HEK293 (cell line): ENCODE measurements around the gene ISYNA1.

Source experiments
- CTCF ChIA-PET: fragments of 350-600 bp; formaldehyde crosslinking; extraction: SDS; loops from one replicate; lab custom pipeline; 2021; ENCODE audit warnings: antibody characterized with exemption; lab: Yijun Ruan, JAX
- POLR2A ChIA-PET: fragments of 300-600 bp; formaldehyde crosslinking; extraction: SDS; loops from one replicate; lab custom pipeline; 2020; ENCODE audit warnings: antibody characterized with exemption, inconsistent platforms; lab: Yijun Ruan, JAX
- H3K27ac ChIP-seq: fragments of 200-500 bp; sonication (Bioruptor generic); 2 replicates; pipeline ENCODE4 v1.5.1; 2014; ENCODE audit warnings: low read depth, low read length, control low read depth, inconsistent platforms; ENCODE audit errors: extremely low read depth
- H3K36me3 ChIP-seq, 2 experiments: fragments of 200-500 bp in 1 of 2; sonication (Bioruptor generic) in 1 of 2; 1 replicate in 1 of 2; 2 replicates in 1 of 2; pipeline ENCODE4 v1.5.1; 2014 to 2017; ENCODE audit warnings: inconsistent platforms in 2 of 2, low read length in 2 of 2; ENCODE audit not compliant: control insufficient read depth in 2 of 2, insufficient read depth in 1 of 2
- H3K4me1 ChIP-seq: fragments of 200-500 bp; sonication (Bioruptor generic); 2 replicates; pipeline ENCODE4 v1.5.1; 2014; ENCODE audit warnings: mild to moderate bottlenecking, low read length, inconsistent platforms; ENCODE audit not compliant: control insufficient read depth, insufficient read depth
- H3K4me3 ChIP-seq: 2 replicates; pipeline ENCODE4 v1.5.1; 2011; ENCODE audit warnings: low read depth, mild to moderate bottlenecking, control low read depth, low read length, moderate library complexity
- H3K9me3 ChIP-seq: fragments of 200-500 bp; sonication (Bioruptor generic); 2 replicates; pipeline ENCODE4 v1.5.1; 2014; ENCODE audit warnings: low read depth, low read length, inconsistent platforms; ENCODE audit not compliant: control insufficient read depth, insufficient read depth
- BCL11A ChIP-seq: fragments of 450-650 bp; formaldehyde crosslinking; IDR thresholded peaks from 2 replicates; pipeline ENCODE4 v1.5.1; 2016; ENCODE audit warnings: low read depth, missing biosample characterization, missing genetic modification characterization
- GLIS1 ChIP-seq: fragments of 450-650 bp; formaldehyde crosslinking; IDR thresholded peaks from 2 replicates; pipeline ENCODE4 v1.5.1; 2016; ENCODE audit warnings: missing biosample characterization, missing genetic modification characterization
- OVOL3 ChIP-seq: fragments of 450-650 bp; formaldehyde crosslinking; IDR thresholded peaks from 2 replicates; pipeline ENCODE4 v1.5.1; 2016; ENCODE audit warnings: missing biosample characterization, missing genetic modification characterization
- ZBTB17 ChIP-seq: fragments of 450-650 bp; formaldehyde crosslinking; IDR thresholded peaks from 2 replicates; pipeline ENCODE4 v1.5.1; 2016; ENCODE audit warnings: missing biosample characterization, missing genetic modification characterization
- ZBTB20 ChIP-seq: fragments of 450-650 bp; formaldehyde crosslinking; IDR thresholded peaks from 2 replicates; pipeline ENCODE4 v1.5.1; 2016; ENCODE audit warnings: missing biosample characterization, missing genetic modification characterization
- ZFP3 ChIP-seq: fragments of 450-650 bp; formaldehyde crosslinking; IDR thresholded peaks from 2 replicates; pipeline ENCODE4 v1.5.1; 2016; ENCODE audit warnings: low read depth, missing biosample characterization, missing genetic modification characterization
- ZNF132 ChIP-seq: fragments of 450-650 bp; formaldehyde crosslinking; IDR thresholded peaks from 2 replicates; pipeline ENCODE4 v1.5.1; 2017; ENCODE audit warnings: missing biosample characterization, missing genetic modification characterization, borderline replicate concordance
- ZNF138 ChIP-seq: fragments of 450-650 bp; formaldehyde crosslinking; IDR thresholded peaks from 2 replicates; pipeline ENCODE4 v1.5.1; 2016; ENCODE audit warnings: missing biosample characterization, missing genetic modification characterization, borderline replicate concordance
- ZNF169 ChIP-seq: fragments of 450-650 bp; formaldehyde crosslinking; IDR thresholded peaks from 2 replicates; pipeline ENCODE4 v1.5.1; 2016; ENCODE audit warnings: missing biosample characterization, missing genetic modification characterization
- ZNF19 ChIP-seq: fragments of 450-650 bp; formaldehyde crosslinking; IDR thresholded peaks from 2 replicates; pipeline ENCODE4; 2016; ENCODE audit warnings: missing biosample characterization, missing genetic modification characterization, low read depth
- ZNF24 ChIP-seq: fragments of 450-650 bp; formaldehyde crosslinking; IDR thresholded peaks from 2 replicates; pipeline ENCODE4 v1.5.1; 2016; ENCODE audit warnings: missing biosample characterization, missing genetic modification characterization
- ZNF248 ChIP-seq: fragments of 450-650 bp; formaldehyde crosslinking; IDR thresholded peaks from 2 replicates; pipeline ENCODE4 v1.5.1; 2017; ENCODE audit warnings: missing biosample characterization, missing genetic modification characterization
- ZNF394 ChIP-seq: fragments of 450-650 bp; formaldehyde crosslinking; IDR thresholded peaks from 2 replicates; pipeline ENCODE4 v1.5.1; 2016; ENCODE audit warnings: missing biosample characterization, missing genetic modification characterization, mild to moderate bottlenecking, moderate library complexity, borderline replicate concordance
- ZNF501 ChIP-seq: fragments of 450-650 bp; formaldehyde crosslinking; IDR thresholded peaks from 2 replicates; pipeline ENCODE4 v1.5.1; 2016; ENCODE audit warnings: missing biosample characterization, missing genetic modification characterization
- ZNF514 ChIP-seq: fragments of 450-650 bp; formaldehyde crosslinking; IDR thresholded peaks from 2 replicates; pipeline ENCODE4 v1.5.1; 2016; ENCODE audit warnings: missing biosample characterization, missing genetic modification characterization
- ZNF549 ChIP-seq: fragments of 450-650 bp; IDR thresholded peaks from 2 replicates; pipeline ENCODE4 v1.5.1; 2018; ENCODE audit warnings: missing biosample characterization, missing genetic modification characterization, mild to moderate bottlenecking, inconsistent platforms, moderate library complexity
- ZNF585B ChIP-seq: fragments of 450-650 bp; formaldehyde crosslinking; IDR thresholded peaks from 2 replicates; pipeline ENCODE4 v1.5.1; 2016; ENCODE audit warnings: missing biosample characterization, missing genetic modification characterization
- ZNF623 ChIP-seq: fragments of 450-650 bp; formaldehyde crosslinking; IDR thresholded peaks from 2 replicates; pipeline ENCODE4 v1.5.1; 2016; ENCODE audit warnings: missing biosample characterization, missing genetic modification characterization
- ZNF645 ChIP-seq: fragments of 450-650 bp; formaldehyde crosslinking; IDR thresholded peaks from 2 replicates; pipeline ENCODE4; 2016; ENCODE audit warnings: missing biosample characterization, missing genetic modification characterization
- ZNF707 ChIP-seq: fragments of 450-650 bp; formaldehyde crosslinking; IDR thresholded peaks from 2 replicates; pipeline ENCODE4 v1.5.1; 2016; ENCODE audit warnings: missing biosample characterization, missing genetic modification characterization
- ZNF747 ChIP-seq: fragments of 450-650 bp; formaldehyde crosslinking; IDR thresholded peaks from 2 replicates; pipeline ENCODE4 v1.5.1; 2016; ENCODE audit warnings: missing biosample characterization, missing genetic modification characterization
- ZNF768 ChIP-seq: fragments of 450-650 bp; formaldehyde crosslinking; IDR thresholded peaks from 2 replicates; pipeline ENCODE4 v1.5.1; 2018; ENCODE audit warnings: missing biosample characterization, mild to moderate bottlenecking, missing genetic modification characterization
- TF ChIP-seq, protein P1 (sequence below): fragments of 450-650 bp; formaldehyde crosslinking; IDR thresholded peaks from 2 replicates; pipeline ENCODE4 v1.5.1; 2016; ENCODE audit warnings: missing biosample characterization, missing genetic modification characterization
- TF ChIP-seq, protein P2 (sequence below): fragments of 450-650 bp; formaldehyde crosslinking; IDR thresholded peaks from 2 replicates; pipeline ENCODE4 v1.5.1; 2016; ENCODE audit warnings: missing biosample characterization, missing genetic modification characterization, borderline replicate concordance
- TF ChIP-seq, protein P3 (sequence below): fragments of 450-650 bp; formaldehyde crosslinking; conservative IDR thresholded peaks from 2 replicates; pipeline ENCODE4 v1.5.1; 2016; ENCODE audit warnings: low read depth, missing biosample characterization, missing genetic modification characterization

The ISYNA1 gene

DNA sequence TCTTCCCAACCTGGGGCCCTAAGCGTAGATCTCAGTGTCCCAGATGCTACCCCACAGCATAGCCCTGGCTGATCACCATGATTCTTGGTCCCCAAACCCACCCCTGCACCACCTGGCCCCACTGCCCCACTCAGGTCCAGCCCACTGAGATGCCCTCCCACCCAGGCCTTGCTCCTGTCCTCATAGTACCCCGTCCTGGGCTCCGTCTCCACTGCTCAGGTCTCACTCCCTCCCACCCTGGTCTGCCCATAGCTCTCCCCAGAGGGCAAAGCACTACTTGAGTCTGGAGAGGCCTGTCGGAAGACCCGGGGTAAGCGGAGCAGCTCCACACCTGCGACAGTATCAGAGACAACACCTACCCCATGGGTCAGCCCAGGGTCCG lies 35.8 kb upstream of the ISYNA1 start (continued):
- no peak for TF ChIP-seq ZBTB17 (tag by site-specific recombination)
- TF ChIP-seq, protein P1, sequence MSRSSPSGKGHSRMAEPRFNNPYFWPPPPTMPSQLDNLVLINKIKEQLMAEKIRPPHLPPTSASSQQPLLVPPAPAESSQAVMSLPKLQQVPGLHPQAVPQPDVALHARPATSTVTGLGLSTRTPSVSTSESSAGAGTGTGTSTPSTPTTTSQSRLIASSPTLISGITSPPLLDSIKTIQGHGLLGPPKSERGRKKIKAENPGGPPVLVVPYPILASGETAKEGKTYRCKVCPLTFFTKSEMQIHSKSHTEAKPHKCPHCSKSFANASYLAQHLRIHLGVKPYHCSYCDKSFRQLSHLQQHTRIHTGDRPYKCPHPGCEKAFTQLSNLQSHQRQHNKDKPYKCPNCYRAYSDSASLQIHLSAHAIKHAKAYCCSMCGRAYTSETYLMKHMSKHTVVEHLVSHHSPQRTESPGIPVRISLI = no peak
- no peak for TF ChIP-seq ZNF549
- TF ChIP-seq ZNF585B = no peak
- TF ChIP-seq, protein P2, sequence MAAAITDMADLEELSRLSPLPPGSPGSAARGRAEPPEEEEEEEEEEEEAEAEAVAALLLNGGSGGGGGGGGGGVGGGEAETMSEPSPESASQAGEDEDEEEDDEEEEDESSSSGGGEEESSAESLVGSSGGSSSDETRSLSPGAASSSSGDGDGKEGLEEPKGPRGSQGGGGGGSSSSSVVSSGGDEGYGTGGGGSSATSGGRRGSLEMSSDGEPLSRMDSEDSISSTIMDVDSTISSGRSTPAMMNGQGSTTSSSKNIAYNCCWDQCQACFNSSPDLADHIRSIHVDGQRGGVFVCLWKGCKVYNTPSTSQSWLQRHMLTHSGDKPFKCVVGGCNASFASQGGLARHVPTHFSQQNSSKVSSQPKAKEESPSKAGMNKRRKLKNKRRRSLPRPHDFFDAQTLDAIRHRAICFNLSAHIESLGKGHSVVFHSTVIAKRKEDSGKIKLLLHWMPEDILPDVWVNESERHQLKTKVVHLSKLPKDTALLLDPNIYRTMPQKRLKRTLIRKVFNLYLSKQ (tag by site-specific recombination) = no peak
- TF ChIP-seq ZNF623 (tag by site-specific recombination) = no peak

GRCh38 chr19:18473003-18473705 lies 35.2 kb upstream of the ISYNA1 start:
- H3K27ac ChIP-seq = no peak overlapping the region
- H3K4me1 ChIP-seq = no peaks in the 10 kb centered on the region
- ChIA-PET POLR2A (interaction anchor here (1.0 kb wide), 2 partner anchors 99 to 210 kb away, joined by 3 read pairs; partner anchors contain the start of gene CRTC1), CTCF (interaction anchor here (0.7 to 1.8 kb wide), 4 partner anchors 12 to 374 kb away, joined by 3 to 5 read pairs (median 4); no protein-coding TSS in a partner anchor)
- no peaks in the 10 kb centered on the region for H3K36me3 ChIP-seq
- no peak overlapping the region for H3K4me3 ChIP-seq
- TF ChIP-seq ZNF138 (tag by site-specific recombination) (no peak), ZNF248 (tag by site-specific recombination) (no peak), ZNF394 (tag by site-specific recombination) (no peak), ZNF747 (tag by site-specific recombination) (no peak), ZNF24 (tag by site-specific recombination) (no peak), ZNF707 (tag by site-specific recombination) (no peak), ZFP3 (tag by site-specific recombination) (peak; percentile 67)
- TF ChIP-seq, protein P3, sequence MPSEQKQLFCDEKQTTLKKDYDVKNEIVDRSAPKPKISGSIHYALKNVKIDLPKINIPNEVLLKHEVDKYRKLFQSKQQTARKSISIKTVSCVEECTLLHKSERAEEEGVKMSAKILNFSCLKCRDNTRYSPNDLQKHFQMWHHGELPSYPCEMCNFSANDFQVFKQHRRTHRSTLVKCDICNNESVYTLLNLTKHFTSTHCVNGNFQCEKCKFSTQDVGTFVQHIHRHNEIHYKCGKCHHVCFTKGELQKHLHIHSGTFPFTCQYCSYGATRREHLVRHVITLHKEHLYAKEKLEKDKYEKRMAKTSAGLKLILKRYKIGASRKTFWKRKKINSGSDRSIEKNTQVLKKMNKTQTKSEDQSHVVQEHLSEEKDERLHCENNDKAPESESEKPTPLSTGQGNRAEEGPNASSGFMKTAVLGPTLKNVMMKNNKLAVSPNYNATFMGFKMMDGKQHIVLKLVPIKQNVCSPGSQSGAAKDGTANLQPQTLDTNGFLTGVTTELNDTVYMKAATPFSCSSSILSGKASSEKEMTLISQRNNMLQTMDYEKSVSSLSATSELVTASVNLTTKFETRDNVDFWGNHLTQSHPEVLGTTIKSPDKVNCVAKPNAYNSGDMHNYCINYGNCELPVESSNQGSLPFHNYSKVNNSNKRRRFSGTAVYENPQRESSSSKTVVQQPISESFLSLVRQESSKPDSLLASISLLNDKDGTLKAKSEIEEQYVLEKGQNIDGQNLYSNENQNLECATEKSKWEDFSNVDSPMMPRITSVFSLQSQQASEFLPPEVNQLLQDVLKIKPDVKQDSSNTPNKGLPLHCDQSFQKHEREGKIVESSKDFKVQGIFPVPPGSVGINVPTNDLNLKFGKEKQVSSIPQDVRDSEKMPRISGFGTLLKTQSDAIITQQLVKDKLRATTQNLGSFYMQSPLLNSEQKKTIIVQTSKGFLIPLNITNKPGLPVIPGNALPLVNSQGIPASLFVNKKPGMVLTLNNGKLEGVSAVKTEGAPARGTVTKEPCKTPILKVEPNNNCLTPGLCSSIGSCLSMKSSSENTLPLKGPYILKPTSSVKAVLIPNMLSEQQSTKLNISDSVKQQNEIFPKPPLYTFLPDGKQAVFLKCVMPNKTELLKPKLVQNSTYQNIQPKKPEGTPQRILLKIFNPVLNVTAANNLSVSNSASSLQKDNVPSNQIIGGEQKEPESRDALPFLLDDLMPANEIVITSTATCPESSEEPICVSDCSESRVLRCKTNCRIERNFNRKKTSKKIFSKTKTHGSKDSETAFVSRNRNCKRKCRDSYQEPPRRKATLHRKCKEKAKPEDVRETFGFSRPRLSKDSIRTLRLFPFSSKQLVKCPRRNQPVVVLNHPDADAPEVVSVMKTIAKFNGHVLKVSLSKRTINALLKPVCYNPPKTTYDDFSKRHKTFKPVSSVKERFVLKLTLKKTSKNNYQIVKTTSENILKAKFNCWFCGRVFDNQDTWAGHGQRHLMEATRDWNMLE (tag by site-specific recombination) = no peak
- no peaks in the 10 kb centered on the region for H3K9me3 ChIP-seq

DNA sequence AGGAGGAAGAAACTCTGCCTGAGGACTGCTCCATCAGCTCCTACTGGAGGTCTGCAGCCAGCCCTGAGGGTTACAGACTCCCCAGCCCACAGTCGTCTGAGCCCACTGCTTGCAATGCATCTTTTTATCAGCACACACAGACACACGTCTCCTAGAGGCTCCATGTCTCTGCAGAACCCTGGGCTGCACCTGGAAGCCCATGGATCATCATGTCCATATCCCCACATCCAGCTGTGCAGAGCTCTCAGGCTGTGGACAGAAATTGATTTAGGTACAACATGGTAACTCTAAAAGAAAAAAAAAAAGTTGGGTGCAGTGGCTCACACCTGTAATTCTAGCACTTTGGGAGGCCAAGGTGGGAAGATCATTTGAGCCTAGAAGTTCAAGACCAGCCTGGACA lies 32.9 kb upstream of the ISYNA1 start:
- H3K4me1 ChIP-seq = no peaks in the 10 kb centered on the region
- POLR2A ChIA-PET = interaction anchor here (0.6 kb wide), 2 partner anchors 8 to 68 kb away, joined by 4 to 7 read pairs; no protein-coding TSS in a partner anchor
- CTCF ChIA-PET = interaction anchor here (0.5 to 3.0 kb wide), 18 partner anchors 8 to 516 kb away, joined by 3 to 18 read pairs (median 3); partner anchors contain the start of gene SSBP4
- H3K4me3 ChIP-seq = no peak overlapping the region
- no peaks in the 10 kb centered on the region for H3K36me3 ChIP-seq
- H3K9me3 ChIP-seq = no peaks in the 10 kb centered on the region
- no peak overlapping the region for H3K27ac ChIP-seq
- TF ChIP-seq ZNF768 (tag by site-specific recombination) (no peak), BCL11A (tag by site-specific recombination) (no peak), ZNF501 (tag by site-specific recombination) (no peak), ZNF132 (no peak), ZNF585B (no peak), ZNF19 (tag by site-specific recombination) (no peak), OVOL3 (no peak), ZBTB20 (tag by site-specific recombination) (no peak), ZNF169 (tag by site-specific recombination) (no peak), ZNF623 (tag by site-specific recombination) (no peak), ZNF514 (no peak), ZNF645 (no peak), GLIS1 (tag by site-specific recombination) (no peak)
